NK-92 (cell line): ENCODE data around the gene PCGF1.

Source experiments
- DNase-seq: peaks from one replicate; lab custom pipeline; 2025; ENCODE audit not compliant: unreplicated experiment; lab: John Stamatoyannopoulos, UW

Gene PCGF1

GRCh38 chr2:74507145-74507925 lies at the start of gene PCGF1:
Gene PCGF1 (minus strand): TSS chr2:74507695. CDS start chr2:74507668, 27 bp downstream.
- peak; percentile 80 for DNase-seq

- no peak for DNase-seq
Observed at GRCh38 chr2:74556831-74557370, 49.4 kb upstream of the PCGF1 start.

GRCh38 chr2:74556159-74556558 lies 48.7 kb upstream of the PCGF1 start:
- DNase-seq = no peak

GRCh38 chr2:74555610-74556103 lies 48.2 kb upstream of the PCGF1 start:
- no peak for DNase-seq

GRCh38 chr2:74554820-74555531 lies 47.5 kb upstream of the PCGF1 start:
- no peak for DNase-seq

DNA sequence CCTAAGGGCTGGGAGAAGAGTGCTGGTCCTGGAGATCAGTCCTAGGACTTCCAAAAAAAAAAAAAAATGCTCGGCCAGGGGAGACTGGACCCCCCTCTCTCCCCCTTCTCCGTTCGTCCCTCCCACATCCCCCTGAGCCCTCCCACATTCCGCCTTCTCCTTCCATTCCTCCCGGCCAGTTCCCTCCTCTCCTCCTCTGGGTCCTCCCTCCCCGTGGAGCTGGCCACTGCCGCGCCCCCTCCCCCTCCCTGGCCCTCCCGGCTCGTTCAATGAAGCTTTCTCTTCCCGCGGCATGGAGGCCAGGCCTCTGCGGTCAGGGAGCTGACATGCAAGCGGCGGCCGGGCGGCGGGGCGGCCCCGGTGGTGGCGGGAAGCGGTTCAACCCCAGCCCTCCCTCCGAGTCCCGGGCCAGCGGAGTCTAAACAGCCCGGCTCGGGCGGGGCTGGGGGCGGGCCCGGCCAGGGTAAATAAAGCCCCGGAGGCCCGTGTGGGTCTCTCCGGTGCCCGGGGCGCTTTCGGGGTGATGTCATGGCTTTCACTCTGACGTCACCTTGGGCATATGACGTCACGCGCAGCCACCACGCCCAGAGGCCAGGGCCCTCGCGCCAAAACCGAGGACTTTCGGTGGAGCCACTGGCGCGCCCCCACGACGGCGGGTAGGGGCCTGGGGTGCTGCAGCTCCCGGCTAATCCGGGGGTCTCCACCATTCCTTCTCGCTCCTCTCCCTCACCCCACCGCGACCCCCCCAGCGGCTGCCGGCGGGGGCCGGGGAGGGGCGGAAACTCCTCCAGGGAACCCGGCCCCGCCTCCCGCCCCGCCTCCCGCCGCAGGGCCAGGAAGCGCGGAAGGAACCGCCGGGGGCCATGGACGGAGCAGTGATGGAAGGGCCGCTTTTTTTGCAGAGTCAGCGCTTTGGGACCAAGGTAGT lies 46.7 kb upstream of the PCGF1 start, which contains the start of the genes DOK1 and LOXL3:
Gene DOK1 (plus strand): TSS at position 829 of the 928 bp plus-strand sequence. CDS start 35 bp downstream, at position 864.
Gene LOXL3 (minus strand): TSS at position 51 of the 928 bp plus-strand sequence. CDS start 1,308 bp downstream, outside the sequence.
- DNase-seq = no peak

- DNase-seq = no peak
Observed at GRCh38 chr2:74552914-74553811, 45.7 kb upstream of the PCGF1 start.

GRCh38 chr2:74551942-74552913 lies 44.7 kb upstream of the PCGF1 start:
- no peak for DNase-seq

GRCh38 chr2:74551530-74551929 lies 44.0 kb upstream of the PCGF1 start:
- DNase-seq = no peak

DNA sequence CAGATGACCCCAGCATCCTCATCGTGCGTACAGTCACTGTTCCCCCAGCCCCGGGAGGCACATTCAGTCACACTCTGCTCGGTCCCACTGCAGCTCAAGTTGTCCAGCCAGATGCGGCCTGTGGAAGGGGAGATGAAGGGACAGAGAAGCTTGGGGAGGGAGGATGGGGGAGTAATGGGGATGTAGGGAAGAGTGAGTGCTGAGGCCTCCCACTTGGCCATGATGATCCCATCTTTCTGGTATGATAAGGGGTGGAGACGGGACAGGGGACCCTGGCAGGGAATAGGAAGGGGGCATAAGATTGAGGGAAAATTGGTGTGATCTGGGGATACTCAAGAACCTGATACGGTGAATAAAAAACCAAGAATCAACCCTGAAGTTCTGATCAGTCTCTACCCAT lies 42.7 kb upstream of the PCGF1 start:
- DNase-seq = no peak

DNA sequence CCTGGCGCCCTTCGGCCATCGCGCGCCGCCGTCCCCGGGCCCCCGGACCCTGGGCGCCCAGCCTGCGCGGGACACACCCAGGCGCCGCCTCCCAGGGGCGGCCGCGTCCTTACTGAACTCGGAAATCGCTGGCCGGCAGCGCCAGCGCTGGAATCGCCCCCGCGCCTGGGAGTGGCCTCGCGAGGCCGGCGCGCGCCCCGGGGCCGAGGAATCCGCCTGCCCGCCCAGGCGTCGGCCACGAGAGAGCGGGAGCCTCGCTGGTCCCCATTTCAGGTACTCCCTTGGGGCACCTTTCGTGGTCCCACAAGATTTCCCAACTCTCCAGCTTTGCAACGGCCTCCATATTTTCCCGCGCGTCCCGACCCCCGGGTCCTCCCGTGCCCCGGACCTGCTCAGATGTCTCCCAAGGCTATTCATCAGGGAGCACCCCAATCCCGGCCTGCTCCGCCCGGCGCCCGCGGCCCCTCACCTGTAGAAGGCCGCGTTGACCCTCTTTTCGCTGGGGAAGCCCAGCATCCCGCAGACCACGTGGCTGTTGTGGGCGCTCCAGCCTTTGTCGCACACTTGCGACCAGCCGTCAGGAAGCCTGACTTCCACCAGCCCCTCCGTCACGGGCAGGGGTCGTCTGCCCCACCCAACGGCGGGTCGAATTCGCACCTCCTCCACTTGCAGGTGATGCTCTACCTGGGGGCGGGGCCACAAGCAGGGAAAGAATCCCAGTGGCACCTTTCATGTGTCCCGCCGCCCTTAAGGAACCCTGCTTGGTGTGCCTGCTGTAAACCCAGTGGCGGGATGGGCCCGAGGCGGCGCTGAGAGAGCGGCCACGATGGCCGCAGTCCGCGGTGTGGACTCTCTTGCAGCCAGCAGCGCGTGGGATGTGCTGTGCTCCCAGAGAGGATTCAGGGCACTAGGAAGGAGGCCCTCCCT lies 41.7 kb upstream of the PCGF1 start:
- DNase-seq = no peak

DNA sequence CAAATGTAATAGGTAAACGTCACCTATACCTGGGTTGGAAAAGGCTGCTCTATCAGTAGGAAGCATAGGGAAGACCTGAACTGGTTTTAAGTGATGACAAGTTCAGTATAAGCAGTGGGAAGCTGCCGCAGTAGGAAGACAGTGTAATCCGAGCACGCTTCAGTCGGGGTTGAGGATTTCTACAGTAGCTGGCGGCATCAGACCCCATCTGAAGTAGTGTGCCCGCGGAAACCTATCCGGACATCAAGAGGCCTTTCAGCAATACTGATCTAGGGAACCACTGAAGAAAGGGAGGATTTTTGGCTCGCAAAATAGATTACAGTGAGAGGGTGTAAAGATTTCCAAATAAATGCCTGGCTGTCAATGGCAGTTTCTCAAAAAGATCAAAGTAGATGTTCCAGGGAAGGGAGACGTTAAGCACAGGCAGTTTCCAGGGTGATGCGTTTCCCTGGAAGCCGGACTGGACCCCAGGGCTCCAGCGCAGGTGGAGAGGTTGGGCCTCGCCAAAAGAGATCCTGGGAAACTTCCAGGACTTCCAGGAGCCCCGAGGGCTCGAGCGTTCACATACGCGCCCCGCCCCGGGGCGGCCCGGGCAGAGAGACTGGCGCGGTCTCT lies 40.9 kb upstream of the PCGF1 start:
- DNase-seq = no peak

DNA sequence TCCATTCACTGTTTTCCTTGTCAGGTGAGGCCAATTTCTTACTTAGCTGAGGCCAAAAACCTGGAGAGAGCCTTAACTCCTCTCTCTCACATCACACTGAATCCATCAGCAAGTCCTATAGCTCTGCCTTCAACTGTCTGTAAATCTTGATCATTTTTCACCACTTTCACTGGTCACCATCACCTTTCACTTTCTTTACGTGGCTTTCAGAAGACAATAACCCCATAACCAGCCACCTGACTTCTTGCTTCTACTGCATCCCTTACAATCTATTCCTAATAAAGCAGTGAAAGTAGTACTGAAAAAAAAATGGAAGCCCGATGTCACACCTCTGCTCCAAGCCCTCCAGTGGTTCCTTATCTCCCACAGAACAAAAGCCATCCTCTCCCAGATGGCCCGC lies 38.5 kb upstream of the PCGF1 start:
- DNase-seq = no peak

- no peak for DNase-seq
Observed at GRCh38 chr2:74544634-74545033, 37.1 kb upstream of the PCGF1 start.

DNA sequence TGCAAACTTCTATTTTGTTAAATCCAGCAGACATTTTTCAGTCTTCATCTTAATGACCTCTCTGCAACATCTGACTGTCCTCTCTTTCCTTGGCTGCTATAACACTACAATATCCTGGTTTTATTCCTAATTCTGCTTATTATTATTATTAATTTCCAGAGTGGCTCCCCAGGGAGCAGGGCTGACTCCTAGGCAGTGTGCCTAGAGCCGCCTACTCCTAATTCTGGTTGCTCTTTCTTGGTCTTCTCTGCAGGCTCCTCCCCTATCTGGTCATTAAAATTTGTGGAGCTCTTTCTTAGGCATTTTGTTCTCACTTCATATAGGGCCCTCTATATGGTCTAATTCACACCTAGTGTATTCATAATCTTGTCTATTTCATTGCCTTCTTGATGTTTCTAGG lies 35.5 kb upstream of the PCGF1 start:
- no peak for DNase-seq

- no peak for DNase-seq
Observed at GRCh38 chr2:74540291-74540690, 32.8 kb upstream of the PCGF1 start.

DNA sequence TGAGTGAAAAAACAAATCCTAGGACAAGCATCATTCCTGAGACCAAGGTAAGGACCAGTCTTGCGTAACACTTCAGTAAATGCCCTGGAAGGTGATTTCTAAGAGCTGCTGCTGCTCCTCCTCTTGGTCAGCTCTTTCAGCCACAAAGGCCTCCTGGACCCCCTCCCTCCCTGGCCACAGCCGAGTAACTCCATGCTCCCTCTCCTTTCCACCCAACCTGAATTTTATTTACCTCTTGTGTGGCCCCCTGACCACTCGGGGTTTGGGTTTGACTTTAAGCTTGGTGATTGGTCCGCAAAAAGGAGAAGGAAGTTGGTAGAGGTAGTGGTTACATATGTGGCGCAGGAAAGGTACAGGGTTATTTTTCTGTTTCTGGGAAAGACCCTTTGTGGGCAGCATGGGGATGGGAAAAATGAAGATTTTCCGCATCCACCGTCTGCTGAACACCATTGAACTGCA lies 31.4 kb upstream of the PCGF1 start:
- no peak for DNase-seq
